Liver (tissue), 3 donors: ENCODE measurements around the gene HTR1E.

ENCODE experiments used
- EGR1 ChIP-seq, 2 donors: IDR thresholded peaks; 2 replicates each; pipeline ENCODE4 v1.6.1; 2016 to 2018; ENCODE audit warnings: antibody characterized with exemption in 2 of 2, low read depth in 2 of 2
- FOXA1 ChIP-seq: IDR thresholded peaks from 2 replicates; pipeline ENCODE4 v1.6.1; 2016; ENCODE audit warnings: antibody characterized with exemption
- GABPA ChIP-seq, 2 donors: IDR thresholded peaks in 1 of 2; conservative IDR thresholded peaks in 1 of 2; 2 replicates each; pipeline ENCODE4 v1.6.1; 2016; ENCODE audit warnings: antibody characterized with exemption in 2 of 2, mild to moderate bottlenecking in 1 of 2, moderate library complexity in 1 of 2
- HNF4A ChIP-seq, 2 donors: conservative IDR thresholded peaks; 2 replicates each; pipeline ENCODE4 v1.6.1; 2016; ENCODE audit warnings: antibody characterized with exemption in 2 of 2, mild to moderate bottlenecking in 2 of 2
- JUND ChIP-seq, 2 donors: IDR thresholded peaks; 2 replicates each; pipeline ENCODE4 v1.6.1; 2016; ENCODE audit warnings: antibody characterized with exemption in 2 of 2
- NR2F2 ChIP-seq: IDR thresholded peaks from 2 replicates; pipeline ENCODE4 v1.6.1; 2016; ENCODE audit warnings: antibody characterized with exemption
- RAD21 ChIP-seq, 2 donors: IDR thresholded peaks; 2 replicates each; pipeline ENCODE4 v1.6.1; 2016; ENCODE audit warnings: antibody characterized with exemption in 2 of 2, mild to moderate bottlenecking in 2 of 2
- REST ChIP-seq: IDR thresholded peaks from 2 replicates; pipeline ENCODE4 v1.6.1; 2016; ENCODE audit warnings: antibody characterized with exemption, mild to moderate bottlenecking
- RXRA ChIP-seq, 2 donors: IDR thresholded peaks; 2 replicates each; pipeline ENCODE4 v1.6.1; 2017 to 2018; ENCODE audit warnings: antibody characterized with exemption in 2 of 2, mild to moderate bottlenecking in 1 of 2
- TAF1 ChIP-seq: conservative IDR thresholded peaks from 2 replicates; pipeline ENCODE4 v1.6.1; 2016; ENCODE audit warnings: antibody characterized with exemption, mild to moderate bottlenecking
- YY1 ChIP-seq: IDR thresholded peaks from 2 replicates; pipeline ENCODE4 v1.6.1; 2016; ENCODE audit warnings: antibody characterized with exemption, mild to moderate bottlenecking
- TF ChIP-seq, protein P1 (sequence below): fragments of 150-350 bp; IDR thresholded peaks from 2 replicates; pipeline ENCODE4 v1.5.1; 2017; ENCODE audit warnings: improper control_type of control experiment, low read depth, low read length; ENCODE audit not compliant: missing input control
- TF ChIP-seq, protein P2 (sequence below): IDR thresholded peaks from 2 replicates; pipeline ENCODE4 v1.6.1; 2016; ENCODE audit warnings: antibody characterized with exemption
- donor health status: healthy.
- donor health status: healthy.

GRCh38 chr6:86943819-86944407, 6.6 kb downstream of the HTR1E start:
- TF ChIP-seq, protein P1, sequence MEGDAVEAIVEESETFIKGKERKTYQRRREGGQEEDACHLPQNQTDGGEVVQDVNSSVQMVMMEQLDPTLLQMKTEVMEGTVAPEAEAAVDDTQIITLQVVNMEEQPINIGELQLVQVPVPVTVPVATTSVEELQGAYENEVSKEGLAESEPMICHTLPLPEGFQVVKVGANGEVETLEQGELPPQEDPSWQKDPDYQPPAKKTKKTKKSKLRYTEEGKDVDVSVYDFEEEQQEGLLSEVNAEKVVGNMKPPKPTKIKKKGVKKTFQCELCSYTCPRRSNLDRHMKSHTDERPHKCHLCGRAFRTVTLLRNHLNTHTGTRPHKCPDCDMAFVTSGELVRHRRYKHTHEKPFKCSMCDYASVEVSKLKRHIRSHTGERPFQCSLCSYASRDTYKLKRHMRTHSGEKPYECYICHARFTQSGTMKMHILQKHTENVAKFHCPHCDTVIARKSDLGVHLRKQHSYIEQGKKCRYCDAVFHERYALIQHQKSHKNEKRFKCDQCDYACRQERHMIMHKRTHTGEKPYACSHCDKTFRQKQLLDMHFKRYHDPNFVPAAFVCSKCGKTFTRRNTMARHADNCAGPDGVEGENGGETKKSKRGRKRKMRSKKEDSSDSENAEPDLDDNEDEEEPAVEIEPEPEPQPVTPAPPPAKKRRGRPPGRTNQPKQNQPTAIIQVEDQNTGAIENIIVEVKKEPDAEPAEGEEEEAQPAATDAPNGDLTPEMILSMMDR, result no peak
- TF ChIP-seq REST (no peak), RAD21 (IDR thresholded peaks at IDR 0.05) (no peak), YY1 (no peak), GABPA (IDR thresholded peaks at IDR 0.05 in 1 of 2, conservative IDR thresholded peaks at IDR 0.05 in 1 of 2) (no peak), NR2F2 (no peak), JUND (IDR thresholded peaks at IDR 0.05) (no peak), EGR1 (IDR thresholded peaks at IDR 0.05; ENCODE audit: low read depth in 2 of 2) (no peak), RXRA (IDR thresholded peaks at IDR 0.05) (no peak), TAF1 (no peak), FOXA1 (no peak), HNF4A (conservative IDR thresholded peaks at IDR 0.05) (no peak)
- TF ChIP-seq, protein P2, sequence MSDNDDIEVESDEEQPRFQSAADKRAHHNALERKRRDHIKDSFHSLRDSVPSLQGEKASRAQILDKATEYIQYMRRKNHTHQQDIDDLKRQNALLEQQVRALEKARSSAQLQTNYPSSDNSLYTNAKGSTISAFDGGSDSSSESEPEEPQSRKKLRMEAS, result no peak
